DND-41 (cell line): Measurements from ENCODE around the gene GABRR2.

ENCODE experiments used
- ATAC-seq: fragments of 200-7000 bp; cut with Tn5 transposase; 3 replicates; pipeline ENCODE4 v1.9.1; 2021; ENCODE audit warnings: low read depth; ENCODE audit not compliant: insufficient read depth
- DNase-seq: peaks from one replicate; pipeline ENCODE4 v3.0.0-alpha.2; 2020
- H2AFZ ChIP-seq: 2 replicates; pipeline ENCODE4 v1.6.0; 2012; ENCODE audit warnings: low read depth, low read length
- H3K27ac ChIP-seq: 2 replicates; pipeline ENCODE4 v1.5.1; 2012; ENCODE audit warnings: low read length, inconsistent platforms
- H3K27me3 ChIP-seq: fragments of 200-600 bp; sonication (generic); 2 replicates; pipeline ENCODE4 v1.6.0; 2012; ENCODE audit warnings: low read length, mild to moderate bottlenecking, inconsistent platforms; ENCODE audit not compliant: insufficient read depth, poor library complexity
- H3K36me3 ChIP-seq: 2 replicates; pipeline ENCODE4 v1.5.1; 2012; ENCODE audit warnings: low read length, inconsistent platforms; ENCODE audit not compliant: insufficient read depth
- H3K4me1 ChIP-seq: 2 replicates; pipeline ENCODE4 v1.5.1; 2012; ENCODE audit warnings: mild to moderate bottlenecking, low read length; ENCODE audit not compliant: insufficient read depth
- H3K4me2 ChIP-seq: 2 replicates; pipeline ENCODE4 v1.6.0; 2012; ENCODE audit warnings: mild to moderate bottlenecking, moderate library complexity, low read length, inconsistent platforms; ENCODE audit not compliant: insufficient read depth
- H3K4me3 ChIP-seq, 2 experiments: fragments of 200-600 bp in 1 of 2; shearing (Covaris generic) in 1 of 2; 2 replicates each; pipeline ENCODE4 v1.5.1; 2012 to 2016; ENCODE audit warnings: inconsistent platforms in 2 of 2, low read length in 2 of 2, mild to moderate bottlenecking in 2 of 2, low read depth in 1 of 2, moderate library complexity in 1 of 2
- H3K79me2 ChIP-seq: 2 replicates; pipeline ENCODE4 v1.6.0; 2012; ENCODE audit warnings: low read length, inconsistent platforms; ENCODE audit not compliant: insufficient read depth
- H3K9ac ChIP-seq: 2 replicates; pipeline ENCODE4 v1.6.0; 2012; ENCODE audit warnings: low read depth, mild to moderate bottlenecking, inconsistent platforms, low read length, moderate library complexity
- H3K9me3 ChIP-seq: 2 replicates; pipeline ENCODE4 v1.5.1; 2012; ENCODE audit warnings: low read length, moderate library complexity, mild to moderate bottlenecking, inconsistent platforms; ENCODE audit not compliant: insufficient read depth, severe bottlenecking
- H4K20me1 ChIP-seq: 2 replicates; pipeline ENCODE4 v1.6.0; 2012; ENCODE audit warnings: low read length; ENCODE audit not compliant: insufficient read depth
- CTCF ChIP-seq: IDR thresholded peaks from 2 replicates; pipeline ENCODE4 v1.5.1; 2012; ENCODE audit warnings: borderline replicate concordance, low read length, moderate library complexity, mild to moderate bottlenecking; ENCODE audit not compliant: poor library complexity, severe bottlenecking; ENCODE audit errors: extremely low read depth
- EZH2 ChIP-seq: IDR thresholded peaks from 3 replicates; pipeline ENCODE4 v1.6.1; 2012; ENCODE audit warnings: borderline replicate concordance, low read depth, mild to moderate bottlenecking, moderate library complexity, low read length, inconsistent platforms; ENCODE audit not compliant: severe bottlenecking

The GABRR2 gene

GRCh38 chr6:89257781-89258180 lies 57.3 kb downstream of the GABRR2 start:
- TF ChIP-seq EZH2 (no peak), CTCF (no peak)
- Histone ChIP-seq H3K4me3 (no peak overlapping the region), H4K20me1 (no peaks in the 10 kb centered on the region), H3K27me3 (no peaks in the 10 kb centered on the region), H3K9ac (no peak overlapping the region), H3K4me1 (no peaks in the 10 kb centered on the region), H3K9me3 (no peaks in the 10 kb centered on the region), H3K36me3 (no peaks in the 10 kb centered on the region), H3K79me2 (no peaks in the 10 kb centered on the region), H3K4me2 (no peak overlapping the region), H3K27ac (no peak overlapping the region), H2AFZ (no peak overlapping the region)
- no peak for DNase-seq
- no peak for ATAC-seq

DNA sequence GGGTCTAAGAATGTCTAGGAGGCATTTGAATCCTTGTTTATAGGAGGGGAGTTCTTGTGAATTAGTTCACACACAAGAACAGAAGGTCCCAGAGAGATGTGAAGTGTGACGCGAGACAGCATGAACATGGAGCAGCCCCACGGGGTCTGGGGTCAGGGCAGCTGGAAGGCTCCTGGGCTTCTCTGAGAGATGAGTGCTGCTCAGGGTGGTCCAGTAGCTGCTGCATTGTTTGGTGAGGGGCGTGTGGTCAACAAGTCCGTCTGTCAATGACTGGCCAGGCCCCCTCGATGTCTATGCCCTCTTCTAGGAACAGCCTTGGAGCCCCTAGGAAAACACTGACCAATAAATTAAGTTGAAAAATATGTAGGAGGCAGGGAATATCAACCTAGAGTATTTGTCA lies 57.8 kb downstream of the GABRR2 start:
- H3K27me3 ChIP-seq, result no peaks in the 10 kb centered on the region
- H3K9ac ChIP-seq, result no peak overlapping the region
- no peaks in the 10 kb centered on the region for H3K9me3 ChIP-seq
- no peaks in the 10 kb centered on the region for H4K20me1 ChIP-seq
- H3K4me1 ChIP-seq, result no peaks in the 10 kb centered on the region
- no peak for DNase-seq
- H3K27ac ChIP-seq, result no peak overlapping the region
- H3K4me3 ChIP-seq, result no peak overlapping the region
- H3K4me2 ChIP-seq, result no peak overlapping the region
- ATAC-seq, result no peak
- H3K36me3 ChIP-seq, result no peaks in the 10 kb centered on the region
- no peak for TF ChIP-seq CTCF
- H3K79me2 ChIP-seq, result no peaks in the 10 kb centered on the region
- H2AFZ ChIP-seq, result no peak overlapping the region

DNA sequence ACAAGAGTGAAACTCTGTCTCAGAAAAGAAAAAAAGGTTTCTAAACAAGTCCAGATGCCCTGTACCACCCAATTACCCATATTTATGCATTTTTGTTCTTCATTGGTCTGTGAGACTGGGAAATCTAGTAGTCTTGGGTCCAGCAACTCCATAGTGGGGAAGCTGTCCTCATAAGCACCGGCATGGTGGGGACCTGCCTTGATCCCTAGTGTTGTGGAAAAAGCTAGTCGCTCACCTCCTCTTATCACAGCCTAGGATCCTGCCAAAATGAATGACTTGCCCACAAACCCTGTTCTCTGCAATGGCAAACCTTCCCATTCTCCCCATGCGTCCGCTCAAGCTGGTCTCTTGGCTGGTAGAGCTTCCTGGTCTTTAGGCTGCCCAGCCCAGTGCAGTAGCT lies 59.7 kb downstream of the GABRR2 start:
- Histone ChIP-seq H3K4me2 (no peak overlapping the region), H3K9me3 (no peaks in the 10 kb centered on the region), H3K4me3 (no peak overlapping the region), H2AFZ (no peak overlapping the region), H3K4me1 (no peaks in the 10 kb centered on the region), H3K9ac (no peak overlapping the region), H3K36me3 (no peaks in the 10 kb centered on the region), H3K27me3 (no peaks in the 10 kb centered on the region), H4K20me1 (no peaks in the 10 kb centered on the region), H3K27ac (no peak overlapping the region), H3K79me2 (no peaks in the 10 kb centered on the region)
- DNase-seq (no peak), ATAC-seq (no peak)
- TF ChIP-seq EZH2, result no peak
- TF ChIP-seq CTCF, result no peak

GRCh38 chr6:89254569-89254968 lies 60.5 kb downstream of the GABRR2 start:
- H3K79me2 ChIP-seq, result no peaks in the 10 kb centered on the region
- no peak overlapping the region for H3K27ac ChIP-seq
- H3K9me3 ChIP-seq, result no peaks in the 10 kb centered on the region
- H4K20me1 ChIP-seq, result no peaks in the 10 kb centered on the region
- no peak for TF ChIP-seq CTCF
- no peaks in the 10 kb centered on the region for H3K4me1 ChIP-seq
- no peak overlapping the region for H3K4me2 ChIP-seq
- no peaks in the 10 kb centered on the region for H3K36me3 ChIP-seq
- H3K9ac ChIP-seq, result no peak overlapping the region
- ATAC-seq (no peak), DNase-seq (no peak)
- H3K27me3 ChIP-seq, result no peaks in the 10 kb centered on the region
- H3K4me3 ChIP-seq, result no peak overlapping the region
- H2AFZ ChIP-seq, result no peak overlapping the region
